ENCODE results near the gene SPOPL.
"Not testable (repeated sequence)": the region's sequence is repeated elsewhere in the genome, so short reads cannot be mapped to it uniquely, and the experiment has no call there.

The SPOPL gene

GRCh38 chr2:138501425-138502254 is at the start of gene SPOPL:
Gene SPOPL (plus strand): TSS chr2:138501770. CDS start chr2:138550217, 48,447 bp downstream.
- peak; percentile 35 to 69 for DNase-seq (ENCODE audit: extremely low read depth in 1 of 2, low read depth in 1 of 2)

- DNase-seq (ENCODE audit: extremely low read depth in 1 of 2, low read depth in 1 of 2) = no peak
Measured at GRCh38 chr2:138452324-138452723, 49.2 kb upstream of the SPOPL start.

GRCh38 chr2:138453815-138454214 is 47.8 kb upstream of the SPOPL start:
- DNase-seq (ENCODE audit: extremely low read depth in 1 of 2, low read depth in 1 of 2) = no peak

- no peak for DNase-seq (ENCODE audit: extremely low read depth in 1 of 2, low read depth in 1 of 2)
Measured at GRCh38 chr2:138454761-138455160, 46.8 kb upstream of the SPOPL start.

GRCh38 chr2:138455275-138455674 is 46.3 kb upstream of the SPOPL start:
- DNase-seq (ENCODE audit: extremely low read depth in 1 of 2, low read depth in 1 of 2) = no peak

- no peak for DNase-seq (ENCODE audit: extremely low read depth in 1 of 2, low read depth in 1 of 2)
Measured at GRCh38 chr2:138455691-138456090, 45.9 kb upstream of the SPOPL start.

- not testable (repeated sequence) for DNase-seq (ENCODE audit: extremely low read depth in 1 of 2, low read depth in 1 of 2)
Measured at GRCh38 chr2:138462689-138463088, 38.9 kb upstream of the SPOPL start.

GRCh38 chr2:138468617-138469016 is 33.0 kb upstream of the SPOPL start:
- no peak for DNase-seq (ENCODE audit: extremely low read depth in 1 of 2, low read depth in 1 of 2)

- DNase-seq (ENCODE audit: extremely low read depth in 1 of 2, low read depth in 1 of 2) = no peak
Measured at GRCh38 chr2:138469411-138469810, 32.2 kb upstream of the SPOPL start.

- DNase-seq (ENCODE audit: extremely low read depth in 1 of 2, low read depth in 1 of 2) = no peak
Measured at GRCh38 chr2:138470941-138471340, 30.6 kb upstream of the SPOPL start.

- no peak for DNase-seq (ENCODE audit: extremely low read depth in 1 of 2, low read depth in 1 of 2)
Measured at GRCh38 chr2:138474100-138474825, 27.3 kb upstream of the SPOPL start.

GRCh38 chr2:138475277-138475776 is 26.2 kb upstream of the SPOPL start:
- no peak for DNase-seq (ENCODE audit: extremely low read depth in 1 of 2, low read depth in 1 of 2)

- DNase-seq (ENCODE audit: extremely low read depth in 1 of 2, low read depth in 1 of 2) = no peak
Measured at GRCh38 chr2:138476186-138476585, 25.4 kb upstream of the SPOPL start.

GRCh38 chr2:138476940-138477339 is 24.6 kb upstream of the SPOPL start:
- DNase-seq (ENCODE audit: extremely low read depth in 1 of 2, low read depth in 1 of 2) = no peak

- DNase-seq (ENCODE audit: extremely low read depth in 1 of 2, low read depth in 1 of 2) = not testable (repeated sequence)
Measured at GRCh38 chr2:138482796-138483195, 18.8 kb upstream of the SPOPL start.

GRCh38 chr2:138485019-138485418 is 16.6 kb upstream of the SPOPL start:
- no peak for DNase-seq (ENCODE audit: extremely low read depth in 1 of 2, low read depth in 1 of 2)

- DNase-seq (ENCODE audit: extremely low read depth in 1 of 2, low read depth in 1 of 2) = no peak
Measured at GRCh38 chr2:138486363-138487198, 15.0 kb upstream of the SPOPL start.

- no peak for DNase-seq (ENCODE audit: extremely low read depth in 1 of 2, low read depth in 1 of 2)
Measured at GRCh38 chr2:138490673-138491494, 10.7 kb upstream of the SPOPL start.

GRCh38 chr2:138491495-138491862 is 10.1 kb upstream of the SPOPL start:
- no peak for DNase-seq (ENCODE audit: extremely low read depth in 1 of 2, low read depth in 1 of 2)

GRCh38 chr2:138492160-138492559 is 9.4 kb upstream of the SPOPL start:
- no peak for DNase-seq (ENCODE audit: extremely low read depth in 1 of 2, low read depth in 1 of 2)

Measured in activated CD8-positive, alpha-beta memory T cell treated with anti-CD3 and anti-CD28 coated beads for 1 hour (primary cell).